Measurements from ENCODE around the gene OR52K2. TPM values are rescaled to one million over a fixed set of nuclear protein-coding genes. Genes with fewer than 3 reads are reported as not detected.

The OR52K2 gene
- total RNA-seq, 6 experiments from 2014 or later = not detected

DNA sequence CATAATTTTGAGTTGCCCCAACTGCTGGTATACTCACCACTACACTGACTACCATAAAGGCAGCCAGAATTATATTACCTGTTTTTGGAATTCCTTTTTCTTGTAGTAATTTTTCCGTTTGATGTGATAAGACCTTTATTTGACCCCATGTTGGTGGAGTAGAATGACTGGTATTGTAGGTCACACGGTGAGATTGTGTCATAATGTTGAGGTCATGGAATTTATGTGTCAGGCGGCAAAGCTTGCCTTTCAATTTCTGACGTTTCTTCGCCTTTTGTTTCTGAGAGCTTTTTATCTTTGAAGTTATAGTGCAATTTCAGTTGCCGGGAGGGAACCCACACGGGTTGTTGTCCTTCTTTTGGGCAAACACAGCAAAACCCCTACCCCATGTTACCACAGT lies 46.4 kb downstream of the OR52K2 start:
- no peak overlapping the region for H3K27ac ChIP-seq
- no peaks in the 10 kb centered on the region for H3K9me3 ChIP-seq
- no peak for TF ChIP-seq POLR2A (IDR thresholded peaks at IDR 0.05)
- TF ChIP-seq, protein P1, sequence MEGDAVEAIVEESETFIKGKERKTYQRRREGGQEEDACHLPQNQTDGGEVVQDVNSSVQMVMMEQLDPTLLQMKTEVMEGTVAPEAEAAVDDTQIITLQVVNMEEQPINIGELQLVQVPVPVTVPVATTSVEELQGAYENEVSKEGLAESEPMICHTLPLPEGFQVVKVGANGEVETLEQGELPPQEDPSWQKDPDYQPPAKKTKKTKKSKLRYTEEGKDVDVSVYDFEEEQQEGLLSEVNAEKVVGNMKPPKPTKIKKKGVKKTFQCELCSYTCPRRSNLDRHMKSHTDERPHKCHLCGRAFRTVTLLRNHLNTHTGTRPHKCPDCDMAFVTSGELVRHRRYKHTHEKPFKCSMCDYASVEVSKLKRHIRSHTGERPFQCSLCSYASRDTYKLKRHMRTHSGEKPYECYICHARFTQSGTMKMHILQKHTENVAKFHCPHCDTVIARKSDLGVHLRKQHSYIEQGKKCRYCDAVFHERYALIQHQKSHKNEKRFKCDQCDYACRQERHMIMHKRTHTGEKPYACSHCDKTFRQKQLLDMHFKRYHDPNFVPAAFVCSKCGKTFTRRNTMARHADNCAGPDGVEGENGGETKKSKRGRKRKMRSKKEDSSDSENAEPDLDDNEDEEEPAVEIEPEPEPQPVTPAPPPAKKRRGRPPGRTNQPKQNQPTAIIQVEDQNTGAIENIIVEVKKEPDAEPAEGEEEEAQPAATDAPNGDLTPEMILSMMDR (IDR thresholded peaks at IDR 0.05) = no peak
- no peaks in the 10 kb centered on the region for H3K36me3 ChIP-seq
- DNase-seq (no peak), ATAC-seq (peak in 1 of 4 donors; percentile 13)
- 52% methylated on average over 7 of the region's 7 CpGs for WGBS (ENCODE audit: insufficient coverage, low coverage, low lambda C conversion rate, missing lambda C conversion rate)
- H3K4me3 ChIP-seq = no peak overlapping the region
- intact Hi-C loops (cut with DNase I) = loop anchor here (10.0 kb wide), 2 partner anchors 301 to 311 kb away; no protein-coding TSS in a partner anchor
- no peaks in the 10 kb centered on the region for H3K4me1 ChIP-seq
- no peaks in the 10 kb centered on the region for H3K27me3 ChIP-seq

DNA sequence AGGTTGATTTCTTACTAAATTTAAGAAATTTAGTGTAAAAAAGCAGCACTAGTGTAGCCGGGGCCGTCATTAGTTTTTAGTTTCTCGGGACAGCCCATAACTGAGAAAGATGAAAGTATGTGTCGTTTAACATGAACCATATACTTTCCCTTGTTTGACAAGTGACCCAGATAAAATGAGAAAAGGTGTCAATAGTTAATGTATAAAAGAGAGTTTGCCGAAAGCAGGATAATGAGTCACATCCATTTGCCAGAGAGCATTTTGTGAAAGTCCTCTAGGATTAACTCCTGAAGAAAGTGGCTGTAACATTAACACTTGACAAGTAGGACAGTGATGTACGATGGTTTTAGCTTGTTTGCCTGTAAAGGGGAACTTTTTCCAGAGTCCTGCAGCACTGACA lies 46.9 kb downstream of the OR52K2 start:
- WGBS (ENCODE audit: insufficient coverage, low coverage, low lambda C conversion rate, missing lambda C conversion rate) = 69% methylated on average over 6 of the region's 6 CpGs
- no peaks in the 10 kb centered on the region for H3K36me3 ChIP-seq
- intact Hi-C loops (cut with DNase I) = loop anchor here (10.0 kb wide), 2 partner anchors 301 to 311 kb away; no protein-coding TSS in a partner anchor

DNA sequence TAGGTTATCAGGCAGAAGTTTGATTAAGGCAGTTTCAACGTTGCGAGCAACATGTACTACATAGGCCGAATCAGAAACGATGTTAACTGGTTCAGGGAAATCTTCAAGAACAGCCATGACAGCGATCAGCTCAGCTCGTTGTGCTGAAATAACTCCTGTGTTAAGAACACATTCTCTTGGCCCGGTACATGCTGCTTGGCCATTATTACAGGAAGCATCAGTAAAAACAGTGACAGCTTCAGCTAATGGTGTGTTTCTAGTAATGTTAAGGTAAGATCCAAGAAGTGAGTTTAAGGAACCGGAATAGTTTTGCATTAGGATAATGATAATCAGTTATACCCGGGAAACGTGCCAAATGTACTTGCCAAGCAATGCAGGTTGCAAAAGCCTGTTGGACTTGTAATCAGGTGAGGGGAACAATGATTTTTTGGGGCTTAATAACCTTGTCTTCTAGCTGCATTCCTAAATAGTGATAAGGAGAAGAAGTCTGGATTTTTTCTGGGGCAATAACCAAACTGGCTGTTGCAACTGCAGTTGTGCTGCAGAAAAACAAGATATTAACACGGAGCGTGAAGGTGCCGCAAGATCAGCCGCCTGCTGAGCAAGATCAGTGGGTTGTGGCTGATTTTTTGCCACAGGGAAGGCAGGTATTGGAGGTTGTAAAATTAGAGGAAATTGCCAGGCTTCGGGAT lies 47.6 kb downstream of the OR52K2 start:
- Histone ChIP-seq H3K4me1 (no peaks in the 10 kb centered on the region), H3K36me3 (no peaks in the 10 kb centered on the region), H3K27ac (no peak overlapping the region), H3K27me3 (no peaks in the 10 kb centered on the region), H3K9me3 (no peaks in the 10 kb centered on the region), H3K4me3 (no peak overlapping the region)
- 42% methylated on average over 15 of the region's 15 CpGs for WGBS (ENCODE audit: insufficient coverage, low coverage, low lambda C conversion rate, missing lambda C conversion rate)
- no peak for DNase-seq
- TF ChIP-seq, protein P1 (IDR thresholded peaks at IDR 0.05) = no peak
- no peak for TF ChIP-seq POLR2A (IDR thresholded peaks at IDR 0.05)
- intact Hi-C loops (cut with DNase I) = loop anchor here (10.0 kb wide), 2 partner anchors 302 to 312 kb away; no protein-coding TSS in a partner anchor
- peak in 1 of 4 donors; percentile 22 for ATAC-seq

More for the DNA sequence above, 46.9 kb downstream of the OR52K2 start:
- TF ChIP-seq, protein P1 (IDR thresholded peaks at IDR 0.05) = no peak
- TF ChIP-seq POLR2A (IDR thresholded peaks at IDR 0.05) = no peak
- Histone ChIP-seq H3K4me3 (no peak overlapping the region), H3K27me3 (no peaks in the 10 kb centered on the region), H3K27ac (no peak overlapping the region), H3K4me1 (no peaks in the 10 kb centered on the region), H3K9me3 (no peaks in the 10 kb centered on the region)
- no peak for DNase-seq
- ATAC-seq = no peak

Other genes starting within 250 kb of the OR52K2 start
- not detected for gene OR52B4, start 80.9 kb upstream of the OR52K2 start, total RNA-seq
- gene TRIM21, start 55.6 kb upstream of the OR52K2 start, total RNA-seq = 10 to 100 TPM in 4 of 6 experiments, 1 to 10 TPM in 2; 5.8 to 19.4 (median 10.4) TPM
- gene OR52K1, start 33.4 kb downstream of the OR52K2 start, total RNA-seq = under 1 TPM in 1 of 6 experiments, not detected in 5; 0.07 TPM
- not detected for gene OR52M1, start 95.9 kb downstream of the OR52K2 start, total RNA-seq
- not detected for gene OR52I2, start 132.4 kb downstream of the OR52K2 start, total RNA-seq
- not detected for gene OR52I1, start 144.7 kb downstream of the OR52K2 start, total RNA-seq
- 1 to 10 TPM; 3.3 to 8.6 (median 5.8) TPM for gene TRIM68, start 158.9 kb downstream of the OR52K2 start, total RNA-seq
- gene OR51D1, start 188.2 kb downstream of the OR52K2 start, total RNA-seq = not detected
- not detected for gene OR51E1, start 194.7 kb downstream of the OR52K2 start, total RNA-seq
- gene OR51E2, start 248.6 kb downstream of the OR52K2 start, total RNA-seq = not detected